Inferior parietal cortex (tissue), 1 donor: ENCODE data around the gene PFKFB4.
"Not testable (repeated sequence)": the region's sequence is repeated elsewhere in the genome, so short reads cannot be mapped to it uniquely, and the experiment has no call there.

Experiments used
- DNase-seq: peaks from one replicate; pipeline ENCODE4 v3.0.0-alpha.2; 2016; ENCODE audit errors: extremely low spot score

The PFKFB4 gene

GRCh38 chr3:48500656-48501055, 55.9 kb downstream of the PFKFB4 start:
- no peak for DNase-seq

GRCh38 chr3:48493203-48493501, 63.5 kb downstream of the PFKFB4 start:
- DNase-seq, result no peak

GRCh38 chr3:48492461-48493202, 64.0 kb downstream of the PFKFB4 start:
- DNase-seq, result no peak

- no peak for DNase-seq
Measured at GRCh38 chr3:48486952-48487351, 69.7 kb downstream of the PFKFB4 start.

- not testable (repeated sequence) for DNase-seq
Measured at GRCh38 chr3:48482822-48483221, 73.8 kb downstream of the PFKFB4 start.

GRCh38 chr3:48480891-48481290, 75.7 kb downstream of the PFKFB4 start:
- not testable (repeated sequence) for DNase-seq

GRCh38 chr3:48478626-48479555, 77.7 kb downstream of the PFKFB4 start:
- DNase-seq, result no peak

GRCh38 chr3:48477959-48478520, 78.6 kb downstream of the PFKFB4 start:
- no peak for DNase-seq

GRCh38 chr3:48476426-48477053, 80.1 kb downstream of the PFKFB4 start:
- DNase-seq, result no peak

- DNase-seq, result no peak
Measured at GRCh38 chr3:48475188-48475587, 81.4 kb downstream of the PFKFB4 start.

GRCh38 chr3:48474619-48475018, 82.0 kb downstream of the PFKFB4 start:
- no peak for DNase-seq

- not testable (repeated sequence) for DNase-seq
Measured at GRCh38 chr3:48474031-48474430, 82.6 kb downstream of the PFKFB4 start.

GRCh38 chr3:48473617-48473952, 83.0 kb downstream of the PFKFB4 start:
- DNase-seq, result no peak

- peak; percentile 86 for DNase-seq
Measured at GRCh38 chr3:48472923-48473616, 83.5 kb downstream of the PFKFB4 start.

- DNase-seq, result no peak
Measured at GRCh38 chr3:48472673-48472922, 84.0 kb downstream of the PFKFB4 start.

- DNase-seq, result no peak
Measured at GRCh38 chr3:48470286-48470685, 86.3 kb downstream of the PFKFB4 start.

- no peak for DNase-seq
Measured at GRCh38 chr3:48469046-48469915, 87.3 kb downstream of the PFKFB4 start.

GRCh38 chr3:48468329-48468731, 88.3 kb downstream of the PFKFB4 start:
- no peak for DNase-seq
